Omental fat pad (tissue), 4 donors: ENCODE measurements around the gene SPATA17. TPM values are rescaled to one million over a fixed set of nuclear protein-coding genes. Genes with fewer than 3 reads are reported as not detected.

Source experiments
- ATAC-seq: fragments of 150-250 bp; one replicate; pipeline ENCODE4 v1.9.1; 2016; ENCODE audit warnings: mild to moderate bottlenecking, moderate library complexity; ENCODE audit not compliant: low FRiP score
- DNase-seq: peaks from one replicate; pipeline ENCODE4 v3.0.0-alpha.2; 2019; ENCODE audit warnings: low spot score
- CTCF ChIP-seq, 3 donors: fragments of 450-650 bp; IDR thresholded peaks; one replicate each; pipeline ENCODE4 v1.5.1; 2016 to 2017; ENCODE audit warnings: antibody characterized with exemption in 3 of 3, mild to moderate bottlenecking in 3 of 3, moderate library complexity in 2 of 3
- total RNA-seq, 4 donors: library from RNA; depleted of rRNA; stranded (reverse); fragments of >200 nt; gene quantifications; one replicate each; pipeline ENCODE4 v1.1.0, GENCODE V29; 2016

SPATA17 gene
- total RNA-seq, 4 donors from 2014 or later: 0.37 TPM; not detected in 3

GRCh38 chr1:217605390-217605789, 25.8 kb upstream of the SPATA17 start:
- TF ChIP-seq CTCF (IDR thresholded peaks at IDR 0.05): no peak
- no peak for DNase-seq
- no peak for ATAC-seq

GRCh38 chr1:217614200-217614712, 16.9 kb upstream of the SPATA17 start:
- TF ChIP-seq CTCF (IDR thresholded peaks at IDR 0.05): no peak
- DNase-seq (no peak), ATAC-seq (no peak)

- ATAC-seq (no peak), DNase-seq (no peak)
- no peak for TF ChIP-seq CTCF (IDR thresholded peaks at IDR 0.05)
These were observed 14.0 kb upstream of the SPATA17 start for GRCh38 chr1:217617126-217617525.

- no peak for TF ChIP-seq CTCF (IDR thresholded peaks at IDR 0.05)
- DNase-seq (no peak), ATAC-seq (no peak)
These were observed 10.3 kb upstream of the SPATA17 start for GRCh38 chr1:217620814-217621213.

- no peak for ATAC-seq
- no peak for DNase-seq
- TF ChIP-seq CTCF (IDR thresholded peaks at IDR 0.05): no peak
These were observed 9.1 kb upstream of the SPATA17 start for GRCh38 chr1:217622042-217622441.

- ATAC-seq (no peak), DNase-seq (no peak)
- no peak for TF ChIP-seq CTCF (IDR thresholded peaks at IDR 0.05)
These were observed 4.8 kb upstream of the SPATA17 start for GRCh38 chr1:217626321-217626720.

GRCh38 chr1:217627431-217627830, 3.7 kb upstream of the SPATA17 start:
- ATAC-seq (no peak), DNase-seq (no peak)
- no peak for TF ChIP-seq CTCF (IDR thresholded peaks at IDR 0.05)
